DOHH2 (cell line): Measurements from ENCODE around the gene ATXN7L3.

Experiments used
- H3F3A ChIP-seq: fragments of 200-600 bp; sonication (generic), shearing (Covaris generic); 2 replicates; pipeline ENCODE4 v1.6.0; 2016; ENCODE audit warnings: antibody characterized with exemption, mild to moderate bottlenecking; ENCODE audit not compliant: control insufficient read depth, insufficient read depth
- H3K27ac ChIP-seq: fragments of 200-600 bp; sonication (generic); 2 replicates; pipeline ENCODE4 v1.5.1; 2014; ENCODE audit warnings: low read depth, mild to moderate bottlenecking, low read length, moderate library complexity
- H3K27me3 ChIP-seq: fragments of 200-600 bp; sonication (generic); 2 replicates; pipeline ENCODE4 v1.6.1; 2014; ENCODE audit warnings: mild to moderate bottlenecking, low read length, mixed read lengths; ENCODE audit not compliant: control insufficient read depth
- H3K36me3 ChIP-seq: fragments of 200-600 bp; sonication (generic); 2 replicates; pipeline ENCODE4 v1.6.1; 2014; ENCODE audit warnings: mild to moderate bottlenecking, low read length, moderate library complexity, mixed read lengths; ENCODE audit not compliant: control insufficient read depth
- H3K4me1 ChIP-seq: fragments of 200-600 bp; sonication (generic); 2 replicates; pipeline ENCODE4 v1.6.1; 2014; ENCODE audit warnings: mild to moderate bottlenecking, low read length, mixed read lengths; ENCODE audit not compliant: control insufficient read depth
- H3K4me2 ChIP-seq: fragments of 200-600 bp; sonication (generic); 2 replicates; pipeline ENCODE4 v1.6.0; 2014; ENCODE audit warnings: mild to moderate bottlenecking, low read length, moderate library complexity
- H3K4me3 ChIP-seq: fragments of 200-600 bp; sonication (generic); 2 replicates; pipeline ENCODE4 v1.5.1; 2014; ENCODE audit warnings: mild to moderate bottlenecking, low read length, mixed read lengths
- H3K79me2 ChIP-seq: fragments of 200-600 bp; sonication (generic); 2 replicates; pipeline ENCODE4 v1.6.1; 2014; ENCODE audit warnings: mild to moderate bottlenecking, low read length, mixed read lengths; ENCODE audit not compliant: control insufficient read depth
- H3K9me2 ChIP-seq: fragments of 200-600 bp; sonication (generic); replicated peaks from 2 replicates; pipeline ENCODE4 v1.6.1; 2014; ENCODE audit warnings: mild to moderate bottlenecking, low read length, mixed read lengths; ENCODE audit not compliant: control insufficient read depth
- H3K9me3 ChIP-seq: fragments of 200-600 bp; sonication (generic); 2 replicates; pipeline ENCODE4 v1.6.1; 2014; ENCODE audit warnings: antibody characterized with exemption, low read length, mixed read lengths; ENCODE audit not compliant: control insufficient read depth, insufficient read depth
- H4K20me1 ChIP-seq: fragments of 200-600 bp; sonication (generic); 2 replicates; pipeline ENCODE4 v1.6.0; 2014; ENCODE audit warnings: low read depth, mild to moderate bottlenecking, antibody characterized with exemption, low read length, moderate library complexity; ENCODE audit not compliant: control insufficient read depth, insufficient read depth
- EZH2phosphoT487 ChIP-seq: fragments of 200-600 bp; sonication (generic); IDR thresholded peaks from 2 replicates; pipeline ENCODE4 v1.6.1; 2017; ENCODE audit warnings: borderline replicate concordance, mild to moderate bottlenecking, antibody characterized with exemption, low read length, moderate library complexity, mixed read lengths
- TF ChIP-seq, protein P1 (sequence below): fragments of 200-600 bp; sonication (generic); IDR thresholded peaks from one replicate; pipeline ENCODE4 v1.5.1; 2014; ENCODE audit warnings: antibody characterized with exemption, mild to moderate bottlenecking, low read depth, low read length; ENCODE audit not compliant: poor library complexity, severe bottlenecking

Gene ATXN7L3

DNA sequence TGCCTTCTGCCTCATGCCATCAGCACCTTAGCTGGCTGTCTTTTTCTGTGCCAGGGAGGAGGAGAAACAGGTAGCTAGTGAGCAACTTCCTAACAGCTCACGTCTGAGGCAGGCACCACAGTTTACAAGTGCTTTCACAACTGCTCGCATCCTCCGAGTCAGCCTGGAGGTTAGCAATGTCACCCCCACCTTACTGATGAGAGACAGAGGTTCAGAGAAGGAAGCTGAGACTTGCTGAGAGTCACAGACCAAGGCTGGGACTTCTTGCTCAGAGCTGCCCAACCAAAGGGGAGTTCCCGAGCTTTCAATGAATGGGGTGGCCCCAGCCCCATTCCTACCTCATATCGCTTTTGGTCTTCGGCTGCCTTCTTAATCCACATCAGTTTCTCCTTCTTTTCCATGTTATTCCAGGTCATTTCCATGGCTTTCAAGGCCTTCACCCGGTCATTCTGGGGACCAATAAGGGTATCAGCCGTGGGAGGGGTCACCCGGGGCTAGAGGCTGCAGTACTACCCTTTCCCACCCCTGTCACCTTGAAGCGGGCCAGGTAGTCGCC, 10.2 kb upstream of the ATXN7L3 start:
- Histone ChIP-seq H3F3A (peaks cover 32% of the 10 kb centered on the region), H3K36me3 (peaks cover 83% of the 10 kb centered on the region), H3K9me3 (no peaks in the 10 kb centered on the region), H3K9me2 (no peaks in the 10 kb centered on the region), H3K27ac (peak overlapping the region; percentile 75), H3K4me3 (peak overlapping the region; percentile 62), H3K79me2 (peaks cover 17% of the 10 kb centered on the region), H3K27me3 (no peaks in the 10 kb centered on the region), H4K20me1 (no peaks in the 10 kb centered on the region), H3K4me1 (peaks cover 51% of the 10 kb centered on the region), H3K4me2 (peak overlapping the region; percentile 75)
- TF ChIP-seq EZH2phosphoT487: no peak
- TF ChIP-seq, protein P1, sequence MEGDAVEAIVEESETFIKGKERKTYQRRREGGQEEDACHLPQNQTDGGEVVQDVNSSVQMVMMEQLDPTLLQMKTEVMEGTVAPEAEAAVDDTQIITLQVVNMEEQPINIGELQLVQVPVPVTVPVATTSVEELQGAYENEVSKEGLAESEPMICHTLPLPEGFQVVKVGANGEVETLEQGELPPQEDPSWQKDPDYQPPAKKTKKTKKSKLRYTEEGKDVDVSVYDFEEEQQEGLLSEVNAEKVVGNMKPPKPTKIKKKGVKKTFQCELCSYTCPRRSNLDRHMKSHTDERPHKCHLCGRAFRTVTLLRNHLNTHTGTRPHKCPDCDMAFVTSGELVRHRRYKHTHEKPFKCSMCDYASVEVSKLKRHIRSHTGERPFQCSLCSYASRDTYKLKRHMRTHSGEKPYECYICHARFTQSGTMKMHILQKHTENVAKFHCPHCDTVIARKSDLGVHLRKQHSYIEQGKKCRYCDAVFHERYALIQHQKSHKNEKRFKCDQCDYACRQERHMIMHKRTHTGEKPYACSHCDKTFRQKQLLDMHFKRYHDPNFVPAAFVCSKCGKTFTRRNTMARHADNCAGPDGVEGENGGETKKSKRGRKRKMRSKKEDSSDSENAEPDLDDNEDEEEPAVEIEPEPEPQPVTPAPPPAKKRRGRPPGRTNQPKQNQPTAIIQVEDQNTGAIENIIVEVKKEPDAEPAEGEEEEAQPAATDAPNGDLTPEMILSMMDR: no peak

DNA sequence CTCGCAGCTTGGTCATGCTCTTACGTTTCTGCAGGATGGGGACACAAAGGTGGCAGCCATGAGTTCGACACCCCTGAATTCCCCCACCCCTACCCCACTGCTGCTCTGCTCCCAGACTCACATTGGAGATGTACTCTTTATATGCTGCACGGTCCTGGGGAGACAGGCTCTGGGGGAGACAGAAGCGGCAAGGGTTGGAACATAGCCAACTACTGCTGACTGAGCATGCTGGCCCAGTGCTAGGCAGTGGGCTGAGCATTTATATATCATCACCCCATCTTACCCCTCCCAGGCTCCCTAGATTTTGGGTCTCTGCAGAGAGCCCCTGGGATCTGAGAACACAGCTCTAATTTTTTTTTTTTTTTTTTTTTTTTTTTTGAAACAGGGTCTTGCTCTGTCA, 8.1 kb upstream of the ATXN7L3 start:
- TF ChIP-seq, protein P1: no peak
- TF ChIP-seq EZH2phosphoT487: no peak
- Histone ChIP-seq H3F3A (peaks cover 46% of the 10 kb centered on the region), H4K20me1 (no peaks in the 10 kb centered on the region), H3K9me2 (no peaks in the 10 kb centered on the region), H3K36me3 (peaks cover 62% of the 10 kb centered on the region), H3K4me1 (peaks cover 49% of the 10 kb centered on the region), H3K27ac (no peak overlapping the region), H3K27me3 (no peaks in the 10 kb centered on the region), H3K79me2 (peaks cover 11% of the 10 kb centered on the region), H3K4me2 (no peak overlapping the region), H3K9me3 (no peaks in the 10 kb centered on the region), H3K4me3 (no peak overlapping the region)

DNA sequence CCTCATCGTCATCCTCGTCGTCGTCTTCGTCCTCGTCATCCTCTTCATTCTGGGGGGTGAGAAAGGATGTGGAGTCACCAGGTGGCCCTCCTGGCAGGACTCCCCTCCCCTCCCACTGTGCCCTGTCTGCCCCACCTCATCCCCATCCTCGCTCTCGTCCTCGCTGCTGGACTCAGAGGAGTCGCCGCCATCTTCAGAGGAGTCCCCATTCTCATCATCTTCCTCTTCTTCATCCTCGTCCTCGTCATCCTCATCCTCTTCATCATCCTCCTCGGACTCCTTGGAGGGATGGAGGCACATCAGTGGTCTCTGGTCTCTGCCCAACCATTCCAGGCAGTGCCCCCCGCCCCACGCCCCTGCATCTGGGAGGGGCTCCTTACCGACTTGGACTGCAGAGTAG, 7.6 kb upstream of the ATXN7L3 start:
- Histone ChIP-seq H3K9me2 (no peaks in the 10 kb centered on the region), H3K4me1 (peaks cover 50% of the 10 kb centered on the region), H3K36me3 (peaks cover 59% of the 10 kb centered on the region), H3K79me2 (peaks cover 11% of the 10 kb centered on the region), H3K9me3 (no peaks in the 10 kb centered on the region), H3K4me3 (no peak overlapping the region), H3K27ac (no peak overlapping the region), H3F3A (peaks cover 48% of the 10 kb centered on the region), H3K27me3 (no peaks in the 10 kb centered on the region), H4K20me1 (no peaks in the 10 kb centered on the region), H3K4me2 (no peak overlapping the region)
- TF ChIP-seq, protein P1: no peak
- TF ChIP-seq EZH2phosphoT487: no peak
